WTC11 (cell line): ENCODE measurements around the gene NRG3.

Experiments
- ATF6 ChIP-seq: sonication (generic); formaldehyde crosslinking; IDR thresholded peaks from 2 replicates; pipeline ENCODE4 v1.8.1; 2023; ENCODE audit warnings: mild to moderate bottlenecking, missing genetic modification reagents
- CREM ChIP-seq: sonication (generic); formaldehyde crosslinking; IDR thresholded peaks from 2 replicates; pipeline ENCODE4 v1.8.1; 2022; ENCODE audit warnings: mild to moderate bottlenecking, missing genetic modification reagents, moderate library complexity
- CTCF ChIP-seq: fragments of 200-600 bp; IDR thresholded peaks from 2 replicates; pipeline ENCODE4 v1.8.0; 2022; ENCODE audit warnings: antibody characterized with exemption
- E2F1 ChIP-seq: sonication (generic); formaldehyde crosslinking; IDR thresholded peaks from 2 replicates; pipeline ENCODE4 v1.8.0; 2022; ENCODE audit warnings: mild to moderate bottlenecking, missing genetic modification reagents
- ESRRA ChIP-seq: sonication (generic); formaldehyde crosslinking; IDR thresholded peaks from 2 replicates; pipeline ENCODE4 v1.8.1; 2022; ENCODE audit warnings: mild to moderate bottlenecking, missing genetic modification reagents, borderline replicate concordance
- MXD4 ChIP-seq: fragments of 250-450 bp; sonication (Bioruptor Pico); IDR thresholded peaks from 2 replicates; pipeline ENCODE4 v1.8.0; 2021; ENCODE audit warnings: mild to moderate bottlenecking, moderate library complexity, borderline replicate concordance
- NR3C1 ChIP-seq: sonication (generic); formaldehyde crosslinking; conservative IDR thresholded peaks from 2 replicates; pipeline ENCODE4 v1.8.1; 2023; ENCODE audit warnings: low read depth, mild to moderate bottlenecking, missing genetic modification reagents
- ZBTB21 ChIP-seq: sonication (generic); formaldehyde crosslinking; IDR thresholded peaks from 2 replicates; pipeline ENCODE4 v1.8.1; 2023; ENCODE audit warnings: mild to moderate bottlenecking, missing genetic modification reagents, borderline replicate concordance
- TF ChIP-seq, protein P1 (sequence below): sonication (generic); formaldehyde crosslinking; IDR thresholded peaks from 2 replicates; pipeline ENCODE4 v1.8.1; 2022; ENCODE audit warnings: mild to moderate bottlenecking, moderate library complexity, missing genetic modification reagents

DNA sequence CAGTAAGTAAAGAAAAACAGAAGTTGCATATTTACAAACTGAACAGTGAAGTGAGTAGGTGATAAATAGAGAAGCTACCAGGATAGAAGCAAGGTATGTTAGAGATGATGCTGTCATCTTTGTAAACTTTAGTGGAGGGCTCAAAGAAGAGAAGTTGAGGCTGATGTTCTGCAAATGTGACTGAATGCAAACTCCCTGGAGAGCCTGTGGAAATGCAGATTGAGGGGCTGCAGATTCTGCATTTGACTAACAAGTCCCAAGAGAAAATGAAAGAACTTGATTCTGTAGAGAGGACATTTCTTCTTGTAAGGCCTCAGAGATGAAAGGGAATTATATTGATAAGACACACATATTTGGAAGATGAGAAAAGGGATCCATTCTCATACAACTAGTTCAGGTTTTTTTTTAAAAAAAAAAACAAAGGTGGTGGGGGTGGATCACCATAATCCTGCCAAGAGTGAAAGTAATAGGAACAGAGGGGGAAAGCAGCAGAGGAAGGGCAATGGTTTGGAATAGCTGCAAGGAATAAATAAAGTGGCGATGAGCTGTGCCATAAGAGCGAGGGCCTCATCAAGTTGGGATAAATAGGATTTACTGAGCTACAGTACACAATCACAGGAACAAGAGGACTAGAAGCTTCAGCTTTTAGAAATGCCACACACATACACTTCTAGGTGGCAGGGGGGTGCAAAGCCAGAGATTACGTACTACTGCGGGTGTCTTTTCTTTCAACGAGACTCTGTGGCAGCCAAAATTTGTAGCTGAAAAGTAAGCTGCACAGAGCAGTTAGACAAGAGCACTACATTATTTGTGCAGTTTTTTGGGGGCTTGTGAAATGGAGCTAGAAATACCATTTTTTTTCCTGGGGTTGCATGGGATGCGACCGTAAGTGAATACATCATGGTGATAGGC lies 778.5 kb downstream of the NRG3 start:
- no peak for TF ChIP-seq E2F1 (CRISPR knock-in tag)
- no peak for TF ChIP-seq MXD4 (CRISPR knock-in tag)
- TF ChIP-seq, protein P1, sequence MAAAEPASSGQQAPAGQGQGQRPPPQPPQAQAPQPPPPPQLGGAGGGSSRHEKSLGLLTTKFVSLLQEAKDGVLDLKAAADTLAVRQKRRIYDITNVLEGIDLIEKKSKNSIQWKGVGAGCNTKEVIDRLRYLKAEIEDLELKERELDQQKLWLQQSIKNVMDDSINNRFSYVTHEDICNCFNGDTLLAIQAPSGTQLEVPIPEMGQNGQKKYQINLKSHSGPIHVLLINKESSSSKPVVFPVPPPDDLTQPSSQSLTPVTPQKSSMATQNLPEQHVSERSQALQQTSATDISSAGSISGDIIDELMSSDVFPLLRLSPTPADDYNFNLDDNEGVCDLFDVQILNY = no peak
- TF ChIP-seq ZBTB21 (CRISPR knock-in tag) = no peak
- no peak for TF ChIP-seq ESRRA
- TF ChIP-seq CTCF = no peak
- TF ChIP-seq CREM = no peak
- TF ChIP-seq ATF6 (CRISPR knock-in tag) = no peak
- TF ChIP-seq NR3C1 (CRISPR knock-in tag) = no peak
